ENCODE results near the gene SPIN2B.

The SPIN2B gene

DNA sequence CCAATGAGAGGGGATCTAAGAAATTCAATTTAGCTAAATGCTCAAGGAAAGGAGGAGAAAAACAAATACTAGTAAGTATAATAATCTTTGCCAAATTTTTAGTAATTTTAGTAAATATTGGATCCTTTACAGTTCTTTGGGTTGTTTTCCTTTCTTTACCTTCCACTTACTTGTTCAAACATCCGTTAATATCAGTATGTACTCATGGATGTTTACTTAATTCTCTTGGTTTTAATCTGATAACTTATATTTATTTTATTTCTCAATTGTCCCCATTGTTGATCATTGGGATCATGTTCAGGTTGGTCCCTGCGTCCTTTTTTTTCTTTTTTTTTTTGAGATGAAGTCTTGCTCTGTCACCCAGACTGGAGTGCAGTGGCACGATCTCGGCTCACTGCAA, 46.9 kb downstream of the SPIN2B start:
- in situ Hi-C loops (cut with MboI; ENCODE audit: low sequenced_read_pairs), result no loop called here

GRCh38 chrX:57070185-57070984, 51.0 kb downstream of the SPIN2B start:
- in situ Hi-C loops (cut with MboI; ENCODE audit: low sequenced_read_pairs), result no loop called here

Measured in HL-60/S4 treated with phorbol 12-myristate 13-acetate at 8.2 ng/mL for 4 days and 3 days (cell line).